Hepatocyte (in vitro differentiated cells): ENCODE measurements around the gene PPP6R2. TPM values are rescaled to one million over a fixed set of nuclear protein-coding genes. Genes with fewer than 3 reads are reported as not detected.

Experiments used
- DNase-seq: peaks from one replicate; pipeline ENCODE4 v3.0.0-alpha.2; 2016; ENCODE audit warnings: low spot score
- H2AFZ ChIP-seq: fragments of 200-600 bp; sonication (generic); 2 replicates; pipeline ENCODE4 v1.6.0; 2016; ENCODE audit warnings: antibody characterized with exemption, mild to moderate bottlenecking
- H3K27ac ChIP-seq: fragments of 200-600 bp; sonication (generic); 2 replicates; pipeline ENCODE4 v1.5.1; 2016; ENCODE audit warnings: mild to moderate bottlenecking
- H3K27me3 ChIP-seq: fragments of 200-600 bp; sonication (generic); 2 replicates; pipeline ENCODE4 v1.6.1; 2016
- H3K36me3 ChIP-seq: fragments of 200-600 bp; sonication (generic); replicated peaks from 2 replicates; pipeline ENCODE4 v1.5.1; 2016; ENCODE audit warnings: low read depth; ENCODE audit not compliant: insufficient read depth
- H3K4me1 ChIP-seq: fragments of 200-600 bp; sonication (generic); 2 replicates; pipeline ENCODE4 v1.5.1; 2016; ENCODE audit warnings: mild to moderate bottlenecking, moderate library complexity; ENCODE audit not compliant: insufficient read depth
- H3K4me2 ChIP-seq: fragments of 200-600 bp; sonication (generic); 2 replicates; pipeline ENCODE4 v1.6.0; 2016
- H3K4me3 ChIP-seq: fragments of 200-600 bp; sonication (generic); 2 replicates; pipeline ENCODE4 v1.5.1; 2016; ENCODE audit warnings: mild to moderate bottlenecking
- H3K79me2 ChIP-seq: fragments of 200-600 bp; sonication (generic); 2 replicates; pipeline ENCODE4 v1.6.0; 2017; ENCODE audit warnings: mild to moderate bottlenecking
- H3K9me2 ChIP-seq: fragments of 200-600 bp; sonication (generic); replicated peaks from 2 replicates; pipeline ENCODE4 v1.6.0; 2017; ENCODE audit warnings: mild to moderate bottlenecking; ENCODE audit not compliant: insufficient read depth
- H3K9me3 ChIP-seq: fragments of 200-600 bp; sonication (generic); 2 replicates; pipeline ENCODE4 v1.5.1; 2016; ENCODE audit warnings: low read depth, mild to moderate bottlenecking
- H4K20me1 ChIP-seq: fragments of 200-600 bp; sonication (generic); 2 replicates; pipeline ENCODE4 v1.6.0; 2016; ENCODE audit warnings: mild to moderate bottlenecking; ENCODE audit not compliant: insufficient read depth, poor library complexity, severe bottlenecking
- EZH2 ChIP-seq: fragments of 200-600 bp; sonication (generic); IDR thresholded peaks from 2 replicates; pipeline ENCODE4 v1.6.1; 2016; ENCODE audit warnings: antibody characterized with exemption, mild to moderate bottlenecking, borderline replicate concordance
- EZH2phosphoT487 ChIP-seq: fragments of 200-600 bp; sonication (generic); IDR thresholded peaks from one replicate; pipeline ENCODE4 v1.6.1; 2018; ENCODE audit warnings: antibody characterized with exemption, mild to moderate bottlenecking, low read depth, moderate library complexity; ENCODE audit not compliant: unreplicated experiment, severe bottlenecking
- WGBS: methylation state at CpG from one replicate; pipeline ENCODE4 v1.1.6; 2016; ENCODE audit warnings: low lambda C conversion rate; ENCODE audit errors: missing lambda C conversion rate; 5-methylcytosine and 5-hydroxymethylcytosine counted together
- polyA plus RNA-seq: library from polyadenylated mRNA; unstranded; fragments of >200 nt; fragmentation: Nextera tagmentation; extraction: Ambion mirVana; gene quantifications from 2 replicates; pipeline ENCODE4 v1.2.1, GENCODE V29; 2016
- total RNA-seq: library from RNA; depleted of rRNA; stranded (reverse); fragments of >200 nt; gene quantifications from 2 replicates; pipeline ENCODE4 v1.2.3, GENCODE V29; 2014
- TF ChIP-seq, protein P1 (sequence below): fragments of 200-600 bp; sonication (generic); IDR thresholded peaks from 2 replicates; pipeline ENCODE4 v1.5.1; 2016; ENCODE audit warnings: antibody characterized with exemption, mild to moderate bottlenecking; ENCODE audit not compliant: poor library complexity

Gene PPP6R2
- total and polyA plus RNA-seq, 2 experiments from 2014 or later, result 47.0 to 57.9 TPM

DNA sequence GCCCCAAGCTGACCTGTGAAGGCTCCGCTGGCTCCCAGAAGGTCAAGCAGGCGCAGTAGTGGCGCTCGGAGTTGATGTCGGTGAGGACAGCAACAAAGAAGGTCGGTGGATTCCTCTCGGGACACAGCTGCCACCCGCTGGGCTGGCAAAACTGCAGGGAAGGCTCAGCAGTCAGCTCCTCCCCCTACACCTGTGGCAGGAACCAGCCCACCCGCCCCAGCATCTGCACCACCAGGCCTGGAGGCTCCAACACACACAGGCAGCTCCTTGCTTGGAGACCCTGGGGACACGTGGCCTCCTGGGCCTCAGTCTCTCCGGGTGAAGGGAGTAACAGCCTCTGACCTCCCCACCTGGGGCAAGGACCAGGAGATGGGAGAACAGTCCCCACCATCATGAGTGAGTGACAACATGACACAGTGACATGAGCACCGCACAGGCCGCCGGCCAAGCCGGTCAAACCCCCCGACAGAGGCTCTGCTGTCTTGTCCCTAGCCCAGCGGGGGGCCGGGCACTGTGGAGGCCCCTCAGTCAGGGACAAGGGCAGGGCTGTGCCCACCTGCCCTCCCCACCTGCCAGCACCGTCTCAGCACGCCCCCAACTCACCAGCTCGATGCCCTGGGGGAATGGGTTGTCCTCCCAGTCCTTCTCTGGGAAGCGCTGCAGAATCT lies 124.8 kb downstream of the PPP6R2 start:
- TF ChIP-seq, protein P1, sequence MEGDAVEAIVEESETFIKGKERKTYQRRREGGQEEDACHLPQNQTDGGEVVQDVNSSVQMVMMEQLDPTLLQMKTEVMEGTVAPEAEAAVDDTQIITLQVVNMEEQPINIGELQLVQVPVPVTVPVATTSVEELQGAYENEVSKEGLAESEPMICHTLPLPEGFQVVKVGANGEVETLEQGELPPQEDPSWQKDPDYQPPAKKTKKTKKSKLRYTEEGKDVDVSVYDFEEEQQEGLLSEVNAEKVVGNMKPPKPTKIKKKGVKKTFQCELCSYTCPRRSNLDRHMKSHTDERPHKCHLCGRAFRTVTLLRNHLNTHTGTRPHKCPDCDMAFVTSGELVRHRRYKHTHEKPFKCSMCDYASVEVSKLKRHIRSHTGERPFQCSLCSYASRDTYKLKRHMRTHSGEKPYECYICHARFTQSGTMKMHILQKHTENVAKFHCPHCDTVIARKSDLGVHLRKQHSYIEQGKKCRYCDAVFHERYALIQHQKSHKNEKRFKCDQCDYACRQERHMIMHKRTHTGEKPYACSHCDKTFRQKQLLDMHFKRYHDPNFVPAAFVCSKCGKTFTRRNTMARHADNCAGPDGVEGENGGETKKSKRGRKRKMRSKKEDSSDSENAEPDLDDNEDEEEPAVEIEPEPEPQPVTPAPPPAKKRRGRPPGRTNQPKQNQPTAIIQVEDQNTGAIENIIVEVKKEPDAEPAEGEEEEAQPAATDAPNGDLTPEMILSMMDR, result no peak
- TF ChIP-seq EZH2 (no peak), EZH2phosphoT487 (no peak)
- DNase-seq, result no peak
- WGBS, result 93% methylated on average over 16 of the region's 22 CpGs
- no peak overlapping the region for H3K4me3 ChIP-seq
- no peaks in the 10 kb centered on the region for H3K9me3 ChIP-seq
- no peak overlapping the region for H3K27ac ChIP-seq
- peaks cover 49% of the 10 kb centered on the region for H4K20me1 ChIP-seq
- H3K4me1 ChIP-seq, result peaks cover 33% of the 10 kb centered on the region
- no peak overlapping the region for H2AFZ ChIP-seq
- peaks cover 46% of the 10 kb centered on the region for H3K79me2 ChIP-seq
- no peaks in the 10 kb centered on the region for H3K9me2 ChIP-seq
- no peak overlapping the region for H3K4me2 ChIP-seq
- H3K36me3 ChIP-seq, result no peaks in the 10 kb centered on the region
- H3K27me3 ChIP-seq, result no peaks in the 10 kb centered on the region

DNA sequence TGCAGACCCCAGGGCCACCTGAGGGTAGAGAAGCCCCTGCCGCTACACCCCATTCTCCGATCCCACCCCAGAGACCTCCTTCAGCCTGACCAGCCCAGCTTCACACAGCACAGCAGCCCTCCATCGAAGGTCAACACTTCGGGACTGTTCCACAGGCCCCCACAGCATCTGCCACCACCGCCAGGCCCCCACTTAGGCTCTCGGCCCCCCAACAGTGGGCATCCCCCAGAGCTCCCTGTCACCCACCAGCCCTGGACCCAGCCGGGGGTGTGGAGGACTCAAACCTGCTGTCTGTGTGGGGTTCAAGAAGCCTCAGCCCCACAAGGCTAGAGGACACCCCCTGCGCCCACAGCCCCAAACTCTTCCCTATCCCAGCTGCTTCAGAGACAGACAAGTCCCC lies 125.5 kb downstream of the PPP6R2 start:
- DNase-seq, result no peak
- no peaks in the 10 kb centered on the region for H3K36me3 ChIP-seq
- no peak for TF ChIP-seq EZH2
- TF ChIP-seq, protein P1, result no peak
- no peak for TF ChIP-seq EZH2phosphoT487
- H3K27me3 ChIP-seq, result no peaks in the 10 kb centered on the region
- no peak overlapping the region for H3K4me2 ChIP-seq
- H3K79me2 ChIP-seq, result peaks cover 53% of the 10 kb centered on the region
- peaks cover 56% of the 10 kb centered on the region for H4K20me1 ChIP-seq
- H3K4me1 ChIP-seq, result peaks cover 39% of the 10 kb centered on the region
- H3K9me2 ChIP-seq, result no peaks in the 10 kb centered on the region
- H2AFZ ChIP-seq, result no peak overlapping the region
- no peaks in the 10 kb centered on the region for H3K9me3 ChIP-seq
- no peak overlapping the region for H3K4me3 ChIP-seq
- no peak overlapping the region for H3K27ac ChIP-seq
- WGBS, result 98% methylated on average over 7 of the region's 8 CpGs

DNA sequence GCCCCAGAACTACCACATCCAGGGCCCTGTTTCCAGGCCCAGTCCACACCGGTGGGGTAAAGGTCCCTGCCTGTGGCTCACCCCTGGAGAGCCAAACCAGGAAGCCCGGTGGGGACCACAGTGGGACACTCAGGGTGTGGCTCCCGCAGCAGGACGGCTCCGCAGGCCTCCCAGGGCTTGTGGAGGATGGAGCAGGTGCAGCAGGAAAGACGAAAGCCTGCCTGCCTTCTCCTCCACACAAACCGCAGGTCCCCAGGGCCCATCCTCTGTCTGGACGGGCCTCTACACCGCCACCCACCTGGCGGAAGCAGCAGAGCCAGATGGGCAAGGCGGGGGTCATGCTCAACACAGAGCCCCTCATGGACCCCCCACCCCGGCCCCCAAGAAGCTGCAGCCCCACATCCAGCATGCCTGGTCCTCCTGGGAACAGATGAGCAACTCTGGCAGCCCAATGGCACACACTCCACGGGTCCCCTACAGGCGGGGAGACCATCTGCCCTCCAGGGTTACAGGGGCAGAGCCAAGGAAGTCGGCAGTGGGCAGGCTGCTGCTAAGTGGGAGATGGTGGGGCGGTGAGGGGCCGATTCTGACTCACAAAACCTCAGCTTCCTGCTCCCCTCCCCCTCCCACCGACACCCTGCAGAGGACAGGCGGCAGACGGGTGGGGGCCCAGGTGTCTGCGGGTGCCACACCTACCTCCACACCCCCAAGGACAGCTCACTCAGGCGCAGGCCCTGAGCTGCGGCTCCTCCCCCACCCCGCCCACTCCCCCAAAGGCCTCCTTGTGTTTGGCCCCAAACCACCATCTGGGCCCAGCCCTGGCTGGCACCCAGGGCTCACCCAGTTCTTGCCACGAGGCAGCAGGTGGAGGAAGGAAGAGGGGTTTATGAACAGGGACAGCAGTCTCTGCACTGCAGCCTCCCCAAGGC lies 126.5 kb downstream of the PPP6R2 start:
- peaks cover 65% of the 10 kb centered on the region for H4K20me1 ChIP-seq

More for the DNA sequence above, 126.5 kb downstream of the PPP6R2 start:
- TF ChIP-seq, protein P1, result no peak
- no peak for TF ChIP-seq EZH2
- TF ChIP-seq EZH2phosphoT487, result no peak
- 66% methylated on average over 16 of the region's 25 CpGs for WGBS
- Histone ChIP-seq H3K79me2 (peaks cover 63% of the 10 kb centered on the region), H3K27me3 (no peaks in the 10 kb centered on the region), H3K36me3 (no peaks in the 10 kb centered on the region), H3K4me2 (peak overlapping the region; percentile 46), H3K4me1 (peaks cover 42% of the 10 kb centered on the region), H2AFZ (no peak overlapping the region), H3K9me3 (no peaks in the 10 kb centered on the region), H3K27ac (peak overlapping the region; percentile 46), H3K9me2 (no peaks in the 10 kb centered on the region), H3K4me3 (no peak overlapping the region)
- peak; percentile 65 for DNase-seq
